Measurements from ENCODE around the gene FBXW10.
"Not testable (repeated sequence)": the region's sequence is repeated elsewhere in the genome, so short reads cannot be mapped to it uniquely, and the experiment has no call there.

Gene FBXW10

GRCh38 chr17:18750242-18750641 lies 6.4 kb downstream of the FBXW10 start:
- not testable (repeated sequence) for DNase-seq (ENCODE audit: low read depth)

- DNase-seq (ENCODE audit: low read depth) = not testable (repeated sequence)
Measured at GRCh38 chr17:18753829-18754409, 10.1 kb downstream of the FBXW10 start.

GRCh38 chr17:18755969-18756368 lies 12.1 kb downstream of the FBXW10 start:
- DNase-seq (ENCODE audit: low read depth) = not testable (repeated sequence)

GRCh38 chr17:18757368-18758044 lies 13.7 kb downstream of the FBXW10 start:
- DNase-seq (ENCODE audit: low read depth) = not testable (repeated sequence)

GRCh38 chr17:18758344-18758743 lies 14.5 kb downstream of the FBXW10 start:
- not testable (repeated sequence) for DNase-seq (ENCODE audit: low read depth)

GRCh38 chr17:18760221-18760620 lies 16.4 kb downstream of the FBXW10 start:
- DNase-seq (ENCODE audit: low read depth) = not testable (repeated sequence)

GRCh38 chr17:18770572-18770971 lies 26.7 kb downstream of the FBXW10 start:
- not testable (repeated sequence) for DNase-seq (ENCODE audit: low read depth)

GRCh38 chr17:18771066-18771465 lies 27.2 kb downstream of the FBXW10 start:
- not testable (repeated sequence) for DNase-seq (ENCODE audit: low read depth)

- no peak for DNase-seq (ENCODE audit: low read depth)
Measured at GRCh38 chr17:18772471-18772870, 28.6 kb downstream of the FBXW10 start.

- DNase-seq (ENCODE audit: low read depth) = peak; percentile 96
Measured at GRCh38 chr17:18780991-18781718, 37.3 kb downstream of the FBXW10 start, which contains the start of gene TVP23B. TVP23B (plus strand) TSS chr17:18781183; CDS start chr17:18781294, 111 bp downstream.

- not testable (repeated sequence) for DNase-seq (ENCODE audit: low read depth)
Measured at GRCh38 chr17:18781805-18782204, 38.0 kb downstream of the FBXW10 start.

GRCh38 chr17:18785933-18786332 lies 42.1 kb downstream of the FBXW10 start:
- DNase-seq (ENCODE audit: low read depth) = not testable (repeated sequence)

- not testable (repeated sequence) for DNase-seq (ENCODE audit: low read depth)
Measured at GRCh38 chr17:18786890-18787289, 43.0 kb downstream of the FBXW10 start.

GRCh38 chr17:18791402-18791801 lies 47.5 kb downstream of the FBXW10 start:
- not testable (repeated sequence) for DNase-seq (ENCODE audit: low read depth)

GRCh38 chr17:18794841-18795240 lies 51.0 kb downstream of the FBXW10 start:
- DNase-seq (ENCODE audit: low read depth) = not testable (repeated sequence)

GRCh38 chr17:18796887-18797286 lies 53.0 kb downstream of the FBXW10 start:
- not testable (repeated sequence) for DNase-seq (ENCODE audit: low read depth)

- not testable (repeated sequence) for DNase-seq (ENCODE audit: low read depth)
Measured at GRCh38 chr17:18803458-18804245, 59.8 kb downstream of the FBXW10 start.

- not testable (repeated sequence) for DNase-seq (ENCODE audit: low read depth)
Measured at GRCh38 chr17:18815924-18816323, 72.1 kb downstream of the FBXW10 start.

GRCh38 chr17:18816489-18817371 lies 72.9 kb downstream of the FBXW10 start:
- not testable (repeated sequence) for DNase-seq (ENCODE audit: low read depth)

GRCh38 chr17:18821430-18821829 lies 77.6 kb downstream of the FBXW10 start:
- DNase-seq (ENCODE audit: low read depth) = not testable (repeated sequence)

GRCh38 chr17:18827613-18828012 lies 83.8 kb downstream of the FBXW10 start:
- DNase-seq (ENCODE audit: low read depth) = not testable (repeated sequence)

All from stimulated activated CD8-positive, alpha-beta memory T cell treated with anti-CD3 and anti-CD28 coated beads, Interleukin-12 subunit alpha, Interleukin-12 subunit beta, amount 100 ng/mL, for 4 hours (primary cell).